GM20431 (cell line): ENCODE measurements around the gene MPC1.
"Not testable (repeated sequence)": the region's sequence is repeated elsewhere in the genome, so short reads cannot be mapped to it uniquely, and the experiment has no call there.

Experiments
- in situ Hi-C: fragments of 300-500 bp; cut with MseI, MboI; formaldehyde crosslinking; loops from one replicate; pipeline ENCODE4 v1.15.0; 2020; ENCODE audit warnings: low sequenced_read_pairs; ENCODE audit not compliant: unreplicated experiment

MPC1 gene

GRCh38 chr6:166353507-166353906 lies 29.2 kb downstream of the MPC1 start:
- in situ Hi-C loops: no loop called here

- in situ Hi-C loops: no loop called here
Observed at GRCh38 chr6:166352923-166353322, 29.8 kb downstream of the MPC1 start.

GRCh38 chr6:166351715-166352285 lies 30.9 kb downstream of the MPC1 start:
- in situ Hi-C loops: no loop called here

GRCh38 chr6:166348305-166348949 lies 34.3 kb downstream of the MPC1 start:
- in situ Hi-C loops: no loop called here

GRCh38 chr6:166346965-166347364 lies 35.8 kb downstream of the MPC1 start:
- in situ Hi-C loops: no loop called here

- in situ Hi-C loops: no loop called here
Observed at GRCh38 chr6:166346449-166346848, 36.3 kb downstream of the MPC1 start.

- in situ Hi-C loops: not testable (repeated sequence)
Observed at GRCh38 chr6:166345672-166346071, 37.1 kb downstream of the MPC1 start.

GRCh38 chr6:166344921-166345320 lies 37.8 kb downstream of the MPC1 start:
- in situ Hi-C loops: not testable (repeated sequence)

GRCh38 chr6:166344240-166344639 lies 38.5 kb downstream of the MPC1 start:
- in situ Hi-C loops: no loop called here

GRCh38 chr6:166343150-166343487 lies 39.6 kb downstream of the MPC1 start:
- in situ Hi-C loops: no loop called here

GRCh38 chr6:166342349-166343149 lies 40.2 kb downstream of the MPC1 start, which contains the start of gene SFT2D1:
Gene SFT2D1, minus strand, starts transcription at chr6:166342545. Its CDS starts 64 bp downstream, at chr6:166342481.
- in situ Hi-C loops: no loop called here

GRCh38 chr6:166341977-166342348 lies 40.8 kb downstream of the MPC1 start:
- in situ Hi-C loops: no loop called here

GRCh38 chr6:166341464-166341863 lies 41.3 kb downstream of the MPC1 start:
- in situ Hi-C loops: no loop called here

GRCh38 chr6:166338854-166339253 lies 43.9 kb downstream of the MPC1 start:
- in situ Hi-C loops: no loop called here

GRCh38 chr6:166336847-166337246 lies 45.9 kb downstream of the MPC1 start:
- in situ Hi-C loops: no loop called here

GRCh38 chr6:166335378-166336302 lies 47.1 kb downstream of the MPC1 start:
- in situ Hi-C loops: no loop called here

GRCh38 chr6:166334878-166335277 lies 47.9 kb downstream of the MPC1 start:
- in situ Hi-C loops: no loop called here

GRCh38 chr6:166333172-166333995 lies 49.4 kb downstream of the MPC1 start:
- in situ Hi-C loops: no loop called here
